Peyer's patch (tissue), 4 donors: Measurements from ENCODE around the gene DND1.

Experiments used
- POLR2A ChIP-seq, 2 donors: fragments of 450-650 bp; IDR thresholded peaks; one replicate each; pipeline ENCODE4 v1.5.1; 2017; ENCODE audit warnings: antibody characterized with exemption in 2 of 2, mild to moderate bottlenecking in 2 of 2, moderate library complexity in 2 of 2
- TF ChIP-seq, protein P1 (sequence below), 6 experiments: fragments of 450-650 bp in 4 of 6; fragments of 200-600 bp in 2 of 6; sonication (generic) in 1 of 6; IDR thresholded peaks; one replicate each; pipeline ENCODE4 v1.5.1; 2017 to 2019; ENCODE audit warnings: antibody characterized with exemption in 6 of 6, mild to moderate bottlenecking in 3 of 6, moderate library complexity in 1 of 6

- TF ChIP-seq, protein P1, sequence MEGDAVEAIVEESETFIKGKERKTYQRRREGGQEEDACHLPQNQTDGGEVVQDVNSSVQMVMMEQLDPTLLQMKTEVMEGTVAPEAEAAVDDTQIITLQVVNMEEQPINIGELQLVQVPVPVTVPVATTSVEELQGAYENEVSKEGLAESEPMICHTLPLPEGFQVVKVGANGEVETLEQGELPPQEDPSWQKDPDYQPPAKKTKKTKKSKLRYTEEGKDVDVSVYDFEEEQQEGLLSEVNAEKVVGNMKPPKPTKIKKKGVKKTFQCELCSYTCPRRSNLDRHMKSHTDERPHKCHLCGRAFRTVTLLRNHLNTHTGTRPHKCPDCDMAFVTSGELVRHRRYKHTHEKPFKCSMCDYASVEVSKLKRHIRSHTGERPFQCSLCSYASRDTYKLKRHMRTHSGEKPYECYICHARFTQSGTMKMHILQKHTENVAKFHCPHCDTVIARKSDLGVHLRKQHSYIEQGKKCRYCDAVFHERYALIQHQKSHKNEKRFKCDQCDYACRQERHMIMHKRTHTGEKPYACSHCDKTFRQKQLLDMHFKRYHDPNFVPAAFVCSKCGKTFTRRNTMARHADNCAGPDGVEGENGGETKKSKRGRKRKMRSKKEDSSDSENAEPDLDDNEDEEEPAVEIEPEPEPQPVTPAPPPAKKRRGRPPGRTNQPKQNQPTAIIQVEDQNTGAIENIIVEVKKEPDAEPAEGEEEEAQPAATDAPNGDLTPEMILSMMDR (IDR thresholded peaks at IDR 0.05) = no peak
- no peak for TF ChIP-seq POLR2A (IDR thresholded peaks at IDR 0.05)
These were observed 35.8 kb downstream of the DND1 start for GRCh38 chr5:140637371-140638100.
